HG03460 (cell line): ENCODE results near the gene OXCT2.
"Not testable (repeated sequence)": the region's sequence is repeated elsewhere in the genome, so short reads cannot be mapped to it uniquely, and the experiment has no call there.

Source experiments
- ATAC-seq: cut with Tn5 transposase; IDR thresholded peaks from one replicate; pipeline ENCODE4 v1.9.1; 2021; ENCODE audit not compliant: unreplicated experiment

Gene OXCT2

GRCh38 chr1:39763619-39764374 is 7.4 kb downstream of the OXCT2 start:
- not testable (repeated sequence) for ATAC-seq

GRCh38 chr1:39762550-39763540 is 8.3 kb downstream of the OXCT2 start:
- no peak for ATAC-seq

DNA sequence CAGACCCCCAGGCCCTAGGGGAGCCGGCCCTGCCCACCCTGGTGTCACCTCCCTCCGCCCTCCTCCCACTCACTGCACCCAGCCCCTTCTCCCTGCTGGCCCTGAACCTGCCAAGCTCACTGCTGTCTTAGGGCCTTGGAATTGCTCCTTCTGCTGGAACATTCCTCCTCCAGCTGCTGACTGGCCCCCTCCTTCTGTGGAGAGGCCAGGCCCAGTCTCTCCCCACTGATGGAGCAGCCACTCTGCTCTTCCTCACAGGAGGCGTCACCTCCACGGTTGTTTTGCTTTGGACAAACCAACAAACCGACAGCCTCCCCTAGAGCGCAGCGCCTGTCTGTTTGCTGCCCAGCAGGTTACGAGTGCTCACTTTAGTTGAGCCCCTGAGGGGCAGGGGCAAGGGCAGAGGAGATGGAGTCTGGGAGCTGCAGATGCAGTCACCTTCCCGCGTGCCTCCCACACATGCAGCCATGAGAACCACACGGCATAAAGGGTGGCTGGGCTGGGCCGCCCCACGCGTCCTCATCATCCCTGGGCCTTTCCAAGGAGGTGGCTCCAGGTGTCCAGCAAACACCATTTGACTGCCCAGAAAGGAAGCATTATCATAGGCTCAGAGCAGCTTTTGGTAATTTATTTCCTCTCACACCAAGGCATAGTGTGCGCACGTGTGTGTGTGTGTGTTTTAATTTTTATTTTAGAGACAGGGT is 9.4 kb downstream of the OXCT2 start:
- no peak for ATAC-seq

DNA sequence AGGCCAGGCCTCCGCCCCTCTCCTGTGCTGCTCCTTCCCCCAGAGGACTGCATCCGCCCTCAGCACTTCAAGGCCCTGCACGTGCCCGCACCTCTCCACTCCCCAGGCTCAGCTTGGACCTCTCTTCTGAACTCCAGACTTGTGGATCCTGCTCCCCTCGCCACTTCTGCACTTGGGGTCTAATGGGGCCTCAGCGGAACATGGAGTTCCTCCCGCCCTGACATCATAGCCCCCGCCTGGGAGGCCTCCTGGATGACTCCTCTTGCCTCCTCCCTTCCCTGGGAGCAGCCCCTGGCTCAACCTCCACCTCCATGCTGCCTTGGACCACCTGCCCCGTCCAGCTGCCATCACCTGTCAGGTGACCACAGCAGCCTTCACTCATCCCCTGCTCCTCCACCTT is 10.1 kb downstream of the OXCT2 start:
- ATAC-seq, result no peak

DNA sequence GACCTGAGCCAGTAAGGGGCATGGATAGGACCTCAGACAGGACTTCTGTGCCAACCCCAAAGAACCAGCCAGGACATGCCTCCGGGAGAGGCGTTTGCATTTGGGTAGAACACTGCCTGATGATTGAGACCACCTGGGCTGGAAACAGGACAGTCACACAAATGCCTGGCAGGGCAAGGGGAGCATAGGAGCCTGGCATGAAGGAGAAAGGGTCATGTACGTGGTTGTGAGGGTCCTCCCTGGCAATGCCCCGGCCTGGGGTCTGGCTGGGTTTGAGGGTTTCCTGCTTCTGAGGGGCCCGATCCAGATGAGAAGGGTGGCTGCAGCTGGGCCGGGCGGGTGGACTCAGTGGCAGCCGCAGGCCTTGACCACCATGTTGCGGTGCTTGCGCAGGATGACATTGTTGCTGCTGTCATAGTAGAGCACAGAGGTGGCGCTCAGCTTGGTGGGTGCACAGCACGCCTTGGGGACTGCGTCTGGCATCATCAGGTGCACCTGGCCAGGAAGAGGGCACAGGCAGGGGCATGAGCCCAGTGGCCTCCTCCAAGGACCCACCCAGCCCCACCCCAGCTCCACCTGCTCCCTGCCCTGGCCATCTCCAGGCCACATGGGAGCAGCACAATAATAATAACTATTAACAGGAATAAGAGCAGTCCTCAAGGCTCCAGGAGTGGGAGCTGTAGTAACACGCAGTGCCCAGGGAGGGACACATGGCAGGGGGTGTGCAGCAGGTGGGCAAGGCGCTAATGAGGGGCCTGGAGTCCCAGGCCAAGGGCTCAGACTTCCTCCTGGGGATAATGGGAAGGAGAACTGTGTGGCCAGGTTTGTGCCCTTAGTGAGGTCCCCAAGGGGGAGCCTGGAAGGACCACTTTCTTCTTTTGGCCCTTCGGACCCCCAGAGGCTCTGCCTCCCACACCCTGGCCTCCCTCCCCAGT is 10.8 kb downstream of the OXCT2 start:
- ATAC-seq, result no peak

- no peak for ATAC-seq
These were observed 11.8 kb downstream of the OXCT2 start for GRCh38 chr1:39759436-39759726.

GRCh38 chr1:39758556-39759435 is 12.4 kb downstream of the OXCT2 start:
- ATAC-seq, result no peak

GRCh38 chr1:39757501-39757900 is 13.6 kb downstream of the OXCT2 start:
- no peak for ATAC-seq

GRCh38 chr1:39755965-39756659 is 15.0 kb downstream of the OXCT2 start:
- no peak for ATAC-seq

DNA sequence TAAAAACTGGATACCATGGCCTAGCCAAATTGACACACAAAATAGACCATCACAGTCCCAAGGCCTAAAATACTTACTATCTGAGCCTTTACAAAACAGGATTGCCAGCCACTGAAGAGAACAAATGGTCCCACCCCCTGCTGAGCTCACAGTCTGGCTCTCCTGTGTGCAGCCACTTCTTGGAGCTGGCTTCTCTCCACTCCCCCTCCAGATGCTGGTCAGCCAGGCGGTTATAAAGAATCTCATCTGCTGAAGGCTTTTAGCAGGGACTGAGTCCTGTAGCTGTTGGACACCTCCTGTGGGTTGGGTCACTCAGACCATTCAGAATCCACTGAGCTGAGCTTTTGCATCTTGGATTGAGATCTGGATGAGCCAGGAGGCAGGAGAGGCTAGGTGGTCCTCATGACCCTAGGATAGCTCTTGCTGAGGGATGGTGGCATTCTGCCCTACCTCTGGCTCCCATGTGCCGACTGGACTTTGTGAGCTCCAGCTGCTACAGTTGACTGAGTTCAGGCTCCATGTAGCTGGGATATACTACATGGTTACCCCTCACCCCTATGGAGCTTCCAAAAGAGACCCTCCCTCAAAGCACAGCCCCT is 16.1 kb downstream of the OXCT2 start:
- no peak for ATAC-seq

GRCh38 chr1:39754026-39754570 is 17.1 kb downstream of the OXCT2 start:
- no peak for ATAC-seq

- ATAC-seq, result no peak
These were observed 17.8 kb downstream of the OXCT2 start for GRCh38 chr1:39753132-39754025.

DNA sequence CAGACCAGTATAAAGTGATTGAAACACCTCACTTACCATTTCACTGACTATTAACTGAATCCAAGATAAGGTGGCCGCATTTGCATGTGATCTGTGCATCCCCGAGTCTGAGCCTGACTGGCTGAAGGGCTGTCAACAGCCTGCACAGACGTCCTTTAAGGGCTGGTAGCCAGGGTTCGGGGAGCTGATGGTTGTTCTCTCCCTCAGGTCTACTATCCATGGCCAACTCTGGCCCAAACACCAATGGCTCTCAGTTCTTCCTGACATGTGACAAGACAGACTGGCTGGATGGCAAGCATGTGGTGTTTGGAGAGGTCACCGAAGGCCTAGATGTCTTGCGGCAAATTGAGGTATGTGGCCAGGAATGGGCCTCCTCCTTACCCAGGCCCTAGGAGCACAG is 18.4 kb downstream of the OXCT2 start:
- no peak for ATAC-seq

DNA sequence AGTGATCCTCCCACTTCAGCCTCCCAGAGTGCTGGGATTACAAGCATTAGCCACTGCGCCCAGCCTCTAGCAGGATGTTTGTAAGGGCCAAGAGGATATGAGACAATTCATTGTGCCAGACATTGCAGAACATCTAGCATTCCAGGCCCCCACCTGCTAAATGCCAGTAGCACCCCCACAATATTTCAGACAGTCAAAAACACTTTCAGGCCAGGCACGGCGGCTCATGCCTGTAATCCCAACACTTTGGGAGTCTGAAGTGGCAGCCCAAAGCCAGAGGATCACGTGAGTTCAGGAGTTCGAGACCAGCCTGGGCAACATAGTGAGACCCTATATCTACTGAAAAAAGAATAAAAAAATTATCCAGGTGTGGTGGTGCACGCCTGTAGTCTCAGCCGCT is 19.6 kb downstream of the OXCT2 start:
- no peak for ATAC-seq

GRCh38 chr1:39745016-39745670 is 26.0 kb downstream of the OXCT2 start:
- ATAC-seq, result no peak

DNA sequence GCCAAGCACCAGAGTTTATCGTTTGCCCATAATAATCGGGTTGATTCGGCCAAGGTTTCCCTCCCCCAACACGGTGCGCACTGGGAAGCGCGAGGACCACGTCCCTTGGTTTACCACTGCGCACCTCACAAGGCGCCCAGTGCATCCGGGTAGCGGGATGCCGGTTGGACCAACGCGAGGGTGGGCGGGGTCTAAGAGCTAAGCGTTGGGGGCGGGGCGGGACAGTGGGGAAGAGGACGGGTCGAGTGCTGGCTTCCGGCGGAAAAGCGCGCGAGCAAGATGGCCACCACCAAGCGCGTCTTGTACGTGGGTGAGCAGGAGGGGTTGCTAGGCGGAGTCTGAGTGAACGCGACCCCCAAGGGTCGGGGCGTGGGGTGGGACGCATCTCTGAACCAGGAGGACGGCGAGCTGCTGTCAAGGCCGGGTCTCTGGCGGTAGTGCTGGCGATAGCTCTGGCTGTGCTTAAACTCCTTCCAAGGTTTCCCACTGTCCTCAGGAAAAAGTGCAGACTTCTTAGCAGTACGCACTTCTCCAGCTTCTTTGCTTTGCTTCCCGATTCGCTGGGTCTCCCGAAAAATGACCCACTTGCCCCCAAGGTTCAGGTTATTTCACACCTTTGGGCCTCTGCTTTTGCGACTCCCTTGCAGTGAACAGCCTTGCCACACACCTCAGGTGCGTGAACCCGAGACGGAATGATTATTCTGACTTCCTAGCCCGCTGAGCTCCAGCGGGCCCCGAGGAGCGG is 32.4 kb downstream of the OXCT2 start, which contains the start of gene PPIE:
PPIE (plus strand) TSS at position 261 of the 745 bp plus-strand sequence; CDS start at position 280, 19 bp downstream.
- peak; percentile 90 for ATAC-seq
